ENCODE results near the gene TRAPPC10. TPM values are rescaled to one million over a fixed set of nuclear protein-coding genes. Genes with fewer than 3 reads are reported as not detected.
"Not testable (repeated sequence)": the region's sequence is repeated elsewhere in the genome, so short reads cannot be mapped to it uniquely, and the experiment has no call there.

The TRAPPC10 gene
- total RNA-seq, 3 donors from 2014 or later (not counting 1 experiment from before 2014, with no cell fraction given) = 187 to 232 (median 213) TPM

DNA sequence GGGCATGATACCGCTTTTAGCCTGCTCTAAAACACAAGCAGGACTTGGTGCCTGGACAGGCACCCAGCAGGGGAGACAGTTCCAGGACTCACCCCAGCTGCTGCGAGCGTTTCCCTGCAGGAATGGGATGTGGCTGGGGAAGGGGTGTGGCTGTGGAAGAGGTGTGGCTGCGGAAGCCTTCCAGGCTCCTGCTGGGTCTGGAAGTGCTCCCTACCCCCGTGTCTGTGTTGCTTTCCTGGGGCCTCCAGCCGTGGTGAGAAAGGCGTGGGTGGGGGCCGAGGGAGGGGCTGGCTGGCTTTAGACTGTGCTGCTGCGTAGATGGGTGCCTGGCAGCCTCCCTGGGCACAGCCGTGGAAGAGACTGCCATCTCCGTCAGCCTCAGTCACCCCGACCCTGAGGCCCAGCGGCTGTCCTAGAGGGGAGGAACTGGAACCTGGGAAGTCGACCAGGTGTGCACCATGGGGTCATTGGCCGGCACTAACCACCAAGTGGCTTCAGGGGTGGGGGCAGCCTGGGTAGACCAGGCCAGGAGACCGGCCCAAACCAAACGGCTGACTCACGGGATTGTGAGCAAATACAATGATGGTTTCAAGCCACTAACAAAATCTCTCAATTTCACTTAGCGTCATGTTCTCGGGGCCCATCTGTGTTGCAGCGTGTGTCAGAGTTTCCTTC lies 141.2 kb downstream of the TRAPPC10 start:
- H3K27ac Mint-ChIP-seq; H3K4me3 ChIP-seq (ENCODE audit: low read length); H3K9me3 ChIP-seq (ENCODE audit: control insufficient read depth, insufficient read depth, low read length); intact Hi-C loops (cut with micrococcal nuclease); H3K4me1 Mint-ChIP-seq; DNase-seq; H3K27me3 Mint-ChIP-seq (ENCODE audit: low read depth in 2 of 2); H3K36me3 ChIP-seq (ENCODE audit: control insufficient read depth, insufficient read depth, low read length); ATAC-seq; H3K27ac ChIP-seq (ENCODE audit: low read length); H3K27me3 ChIP-seq (ENCODE audit: control insufficient read depth, insufficient read depth, low read length); H3K9me3 Mint-ChIP-seq; H3K36me3 Mint-ChIP-seq; H3K4me3 Mint-ChIP-seq; H3K4me1 ChIP-seq (ENCODE audit: control insufficient read depth, insufficient read depth, low read length): not testable (repeated sequence)
- WGBS (ENCODE audit: insufficient coverage) = 60% methylated on average over 1 of the region's 21 CpGs

DNA sequence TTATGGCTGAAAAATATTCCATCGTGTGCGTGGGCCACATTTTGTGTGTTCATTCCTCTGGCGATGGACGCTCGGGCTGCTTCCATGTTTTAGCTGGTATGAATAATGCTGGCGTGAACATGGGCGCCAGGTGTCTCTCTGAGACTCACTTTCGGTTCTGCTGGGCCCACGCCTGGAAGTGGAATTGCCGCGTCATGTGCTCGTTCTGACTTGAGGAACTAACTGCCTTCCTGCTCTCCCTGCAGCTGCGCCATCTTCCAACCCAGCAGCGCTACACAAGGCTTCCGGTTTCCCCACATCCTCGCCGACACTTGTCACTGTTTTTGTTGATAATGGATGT lies 141.8 kb downstream of the TRAPPC10 start:
- H3K4me3 Mint-ChIP-seq; H3K27ac ChIP-seq (ENCODE audit: low read length): not testable (repeated sequence)

DNA sequence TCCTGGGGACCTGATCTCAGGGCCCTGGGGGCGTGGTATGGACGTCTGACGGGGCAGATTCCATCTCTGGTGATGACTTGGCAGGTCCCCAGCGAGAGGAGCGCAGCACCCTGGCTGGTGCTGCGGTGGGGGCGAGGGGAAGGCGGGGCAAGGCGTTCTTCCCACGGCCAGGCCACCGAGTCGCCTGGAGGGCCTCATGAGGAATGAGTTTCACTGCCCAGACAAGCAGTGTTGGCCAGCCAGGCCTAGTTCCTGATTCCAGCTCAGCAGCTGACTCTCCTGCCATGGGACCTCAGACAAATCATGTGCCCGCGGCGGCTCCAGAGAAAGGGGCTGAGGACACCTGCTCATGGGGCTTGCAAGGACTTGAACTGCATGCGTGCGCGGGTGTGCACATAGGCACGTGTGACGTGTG lies 142.7 kb downstream of the TRAPPC10 start:
- H3K36me3 ChIP-seq (ENCODE audit: control insufficient read depth, insufficient read depth, low read length); H3K27ac Mint-ChIP-seq; intact Hi-C loops (cut with micrococcal nuclease); H3K36me3 Mint-ChIP-seq; H3K4me1 Mint-ChIP-seq; H3K9me3 Mint-ChIP-seq; H3K9me3 ChIP-seq (ENCODE audit: control insufficient read depth, insufficient read depth, low read length); H3K27me3 ChIP-seq (ENCODE audit: control insufficient read depth, insufficient read depth, low read length); ATAC-seq; DNase-seq; H3K27ac ChIP-seq (ENCODE audit: low read length); H3K4me1 ChIP-seq (ENCODE audit: control insufficient read depth, insufficient read depth, low read length); H3K27me3 Mint-ChIP-seq (ENCODE audit: low read depth in 2 of 2); H3K4me3 ChIP-seq (ENCODE audit: low read length); H3K4me3 Mint-ChIP-seq: not testable (repeated sequence)
- WGBS (ENCODE audit: insufficient coverage) = no CpG with 5 or more reads among the region's 20 CpGs

More for the DNA sequence above, 141.8 kb downstream of the TRAPPC10 start:
- H3K9me3 ChIP-seq (ENCODE audit: control insufficient read depth, insufficient read depth, low read length); H3K4me1 Mint-ChIP-seq; H3K4me1 ChIP-seq (ENCODE audit: control insufficient read depth, insufficient read depth, low read length); H3K36me3 Mint-ChIP-seq; DNase-seq; H3K9me3 Mint-ChIP-seq; H3K27me3 Mint-ChIP-seq (ENCODE audit: low read depth in 2 of 2); H3K27ac Mint-ChIP-seq; intact Hi-C loops (cut with micrococcal nuclease); H3K27me3 ChIP-seq (ENCODE audit: control insufficient read depth, insufficient read depth, low read length); H3K4me3 ChIP-seq (ENCODE audit: low read length); H3K36me3 ChIP-seq (ENCODE audit: control insufficient read depth, insufficient read depth, low read length): not testable (repeated sequence)
- WGBS (ENCODE audit: insufficient coverage) = no CpG with 5 or more reads among the region's 17 CpGs
- ATAC-seq = peak in 1 of 3 donors; percentile 41

DNA sequence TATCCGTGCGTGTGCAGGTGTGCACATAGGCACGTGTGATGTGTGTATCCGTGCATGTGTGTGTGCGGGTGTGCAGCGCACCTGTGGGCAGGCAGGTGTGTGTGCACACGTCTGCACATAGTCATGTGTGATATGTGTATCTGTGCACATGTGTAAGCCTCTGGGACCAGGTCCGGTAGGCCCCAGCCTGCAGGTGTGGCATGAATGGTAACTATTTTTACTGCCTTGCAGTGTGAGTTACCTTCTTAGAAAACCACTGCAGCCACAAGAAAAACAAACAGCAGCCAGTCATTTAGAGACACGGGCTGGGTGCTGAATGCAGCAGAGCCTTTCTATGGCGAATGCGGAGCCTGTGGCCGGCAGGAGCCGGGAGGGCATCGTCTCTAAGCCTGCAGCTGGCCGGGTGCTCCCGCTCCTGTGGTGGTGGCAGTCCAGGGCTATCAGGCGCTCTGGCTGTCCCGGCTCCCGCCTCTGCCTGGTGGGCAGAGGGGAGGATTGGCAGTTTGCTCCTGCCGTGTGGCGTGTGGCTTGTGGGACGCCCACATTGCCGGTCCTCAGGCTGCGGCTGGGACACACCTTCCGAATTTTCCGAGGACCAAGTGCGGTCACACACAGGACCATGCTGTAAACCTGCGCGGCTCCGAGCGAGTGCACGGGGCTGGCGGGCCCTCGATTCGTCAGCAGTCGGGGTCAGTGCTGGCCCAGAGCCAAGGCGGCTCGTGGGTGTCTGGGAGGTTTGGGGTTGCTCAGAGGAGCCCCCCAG lies 143.3 kb downstream of the TRAPPC10 start:
- H3K4me3 Mint-ChIP-seq; DNase-seq; H3K27ac ChIP-seq (ENCODE audit: low read length); H3K4me1 Mint-ChIP-seq; H3K4me3 ChIP-seq (ENCODE audit: low read length); H3K9me3 ChIP-seq (ENCODE audit: control insufficient read depth, insufficient read depth, low read length); H3K27ac Mint-ChIP-seq; intact Hi-C loops (cut with micrococcal nuclease); H3K36me3 Mint-ChIP-seq; H3K9me3 Mint-ChIP-seq; H3K27me3 Mint-ChIP-seq (ENCODE audit: low read depth in 2 of 2); ATAC-seq; H3K36me3 ChIP-seq (ENCODE audit: control insufficient read depth, insufficient read depth, low read length); H3K4me1 ChIP-seq (ENCODE audit: control insufficient read depth, insufficient read depth, low read length); H3K27me3 ChIP-seq (ENCODE audit: control insufficient read depth, insufficient read depth, low read length): not testable (repeated sequence)
- 33% methylated on average over 6 of the region's 38 CpGs for WGBS (ENCODE audit: insufficient coverage)

DNA sequence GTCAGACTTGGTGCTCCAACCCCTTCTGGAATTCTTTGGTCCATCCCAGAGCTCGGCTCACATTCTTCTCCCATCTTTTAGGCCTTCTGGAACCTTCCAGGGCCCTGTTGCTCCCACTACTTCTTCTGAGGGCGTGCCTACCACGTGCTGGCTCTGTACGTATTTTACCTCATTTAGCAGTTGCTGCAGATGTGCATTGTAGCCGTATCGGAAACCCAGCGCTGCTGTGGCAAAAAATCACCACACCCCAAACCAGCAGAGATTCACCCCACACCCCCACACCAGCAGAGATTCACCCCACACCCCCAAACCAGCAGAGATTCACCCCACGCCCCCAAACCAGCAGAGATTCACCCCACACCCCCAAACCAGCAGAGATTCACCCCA lies 143.9 kb downstream of the TRAPPC10 start:
- H3K27me3 ChIP-seq (ENCODE audit: control insufficient read depth, insufficient read depth, low read length); intact Hi-C loops (cut with micrococcal nuclease); H3K4me1 Mint-ChIP-seq; H3K4me3 ChIP-seq (ENCODE audit: low read length); H3K36me3 Mint-ChIP-seq; DNase-seq; H3K9me3 Mint-ChIP-seq; H3K27me3 Mint-ChIP-seq (ENCODE audit: low read depth in 2 of 2); ATAC-seq; H3K27ac ChIP-seq (ENCODE audit: low read length); H3K4me1 ChIP-seq (ENCODE audit: control insufficient read depth, insufficient read depth, low read length); H3K4me3 Mint-ChIP-seq; H3K27ac Mint-ChIP-seq; H3K9me3 ChIP-seq (ENCODE audit: control insufficient read depth, insufficient read depth, low read length); H3K36me3 ChIP-seq (ENCODE audit: control insufficient read depth, insufficient read depth, low read length): not testable (repeated sequence)
- WGBS (ENCODE audit: insufficient coverage) = no CpG with 5 or more reads among the region's 8 CpGs

Other genes starting within 250 kb of the TRAPPC10 start
- gene CSTB, start 236.0 kb upstream of the TRAPPC10 start, total RNA-seq = 10 to 100 TPM; 18.5 to 23.1 (median 22.7) TPM
- 10 to 100 TPM; 15.7 to 24.6 (median 23.7) TPM for gene RRP1, start 222.7 kb upstream of the TRAPPC10 start, total RNA-seq
- 10 to 100 TPM; 39.5 to 45.7 (median 42.3) TPM for gene AGPAT3, start 147.1 kb upstream of the TRAPPC10 start, total RNA-seq
- 10 to 100 TPM; 28.5 to 32.7 (median 32.7) TPM for gene PWP2, start 95.1 kb downstream of the TRAPPC10 start, total RNA-seq
- 10 to 100 TPM; 24.8 to 37.1 (median 27.8) TPM for gene GATD3, start 121.4 kb downstream of the TRAPPC10 start, total RNA-seq
- gene ICOSLG, start 228.6 kb downstream of the TRAPPC10 start, total RNA-seq = 1 to 10 TPM; 1.7 to 4.5 (median 2.9) TPM
- gene DNMT3L, start 249.6 kb downstream of the TRAPPC10 start, total RNA-seq = not detected